ENCODE data around the gene NNT.
"Not testable (repeated sequence)": the region's sequence is repeated elsewhere in the genome, so short reads cannot be mapped to it uniquely, and the experiment has no call there.

Gene NNT

GRCh38 chr5:43702293-43702692 lies 99.3 kb downstream of the NNT start:
- DNase-seq (ENCODE audit: low read depth in 2 of 2, low spot score in 1 of 2) = no peak

- no peak for DNase-seq (ENCODE audit: low read depth in 2 of 2, low spot score in 1 of 2)
These were observed 99.8 kb downstream of the NNT start for GRCh38 chr5:43702815-43703214.

- DNase-seq (ENCODE audit: low read depth in 2 of 2, low spot score in 1 of 2) = no peak
These were observed 101.3 kb downstream of the NNT start for GRCh38 chr5:43704243-43704642.

- DNase-seq (ENCODE audit: low read depth in 2 of 2, low spot score in 1 of 2) = not testable (repeated sequence)
These were observed 103.6 kb downstream of the NNT start for GRCh38 chr5:43706576-43706975.

- no peak for DNase-seq (ENCODE audit: low read depth in 2 of 2, low spot score in 1 of 2)
These were observed 108.5 kb downstream of the NNT start for GRCh38 chr5:43711496-43711895.

GRCh38 chr5:43712081-43712480 lies 109.1 kb downstream of the NNT start:
- no peak for DNase-seq (ENCODE audit: low read depth in 2 of 2, low spot score in 1 of 2)

GRCh38 chr5:43719783-43720182 lies 116.8 kb downstream of the NNT start:
- DNase-seq (ENCODE audit: low read depth in 2 of 2, low spot score in 1 of 2) = not testable (repeated sequence)

- no peak for DNase-seq (ENCODE audit: low read depth in 2 of 2, low spot score in 1 of 2)
These were observed 125.6 kb downstream of the NNT start for GRCh38 chr5:43728581-43728980.

- no peak for DNase-seq (ENCODE audit: low read depth in 2 of 2, low spot score in 1 of 2)
These were observed 127.0 kb downstream of the NNT start for GRCh38 chr5:43729846-43730478.

- no peak for DNase-seq (ENCODE audit: low read depth in 2 of 2, low spot score in 1 of 2)
These were observed 127.9 kb downstream of the NNT start for GRCh38 chr5:43730832-43731342.

GRCh38 chr5:43731573-43731972 lies 128.6 kb downstream of the NNT start:
- DNase-seq (ENCODE audit: low read depth in 2 of 2, low spot score in 1 of 2) = no peak

GRCh38 chr5:43745923-43746548 lies 143.1 kb downstream of the NNT start:
- DNase-seq (ENCODE audit: low read depth in 2 of 2, low spot score in 1 of 2) = not testable (repeated sequence)

- DNase-seq (ENCODE audit: low read depth in 2 of 2, low spot score in 1 of 2) = no peak
These were observed 147.8 kb downstream of the NNT start for GRCh38 chr5:43750809-43751208.

- no peak for DNase-seq (ENCODE audit: low read depth in 2 of 2, low spot score in 1 of 2)
These were observed 150.1 kb downstream of the NNT start for GRCh38 chr5:43753069-43753468.

All from stimulated activated CD8-positive, alpha-beta memory T cell treated with anti-CD3 and anti-CD28 coated beads, Interleukin-4, amount 100 ng/mL, for 1 hour (primary cell).